HG02870 (cell line): ENCODE measurements around the gene SIRT2.

ENCODE experiments used
- ATAC-seq: cut with Tn5 transposase; IDR thresholded peaks from one replicate; pipeline ENCODE4 v1.9.1; 2021; ENCODE audit warnings: mild to moderate bottlenecking, moderate library complexity; ENCODE audit not compliant: unreplicated experiment

Gene SIRT2

GRCh38 chr19:38920602-38921419, 21.4 kb upstream of the SIRT2 start:
- ATAC-seq: no peak

- no peak for ATAC-seq
Observed at GRCh38 chr19:38919837-38920601, 20.6 kb upstream of the SIRT2 start.

- no peak for ATAC-seq
Observed at GRCh38 chr19:38918526-38918925, 19.1 kb upstream of the SIRT2 start.

GRCh38 chr19:38917921-38918491, 18.6 kb upstream of the SIRT2 start:
- ATAC-seq: no peak

GRCh38 chr19:38917516-38917915, 18.1 kb upstream of the SIRT2 start:
- no peak for ATAC-seq

GRCh38 chr19:38915329-38916321, 16.2 kb upstream of the SIRT2 start:
- no peak for ATAC-seq

GRCh38 chr19:38913958-38914357, 14.5 kb upstream of the SIRT2 start:
- no peak for ATAC-seq

GRCh38 chr19:38912600-38913514, 13.4 kb upstream of the SIRT2 start:
- ATAC-seq: no peak

GRCh38 chr19:38911388-38912001, 12.1 kb upstream of the SIRT2 start:
- no peak for ATAC-seq

- no peak for ATAC-seq
Observed at GRCh38 chr19:38910488-38910887, 11.1 kb upstream of the SIRT2 start.

GRCh38 chr19:38908911-38909310, 9.5 kb upstream of the SIRT2 start:
- ATAC-seq: no peak

GRCh38 chr19:38907670-38908069, 8.3 kb upstream of the SIRT2 start:
- no peak for ATAC-seq

- ATAC-seq: no peak
Observed at GRCh38 chr19:38907227-38907626, 7.8 kb upstream of the SIRT2 start.

GRCh38 chr19:38905620-38906019, 6.2 kb upstream of the SIRT2 start:
- no peak for ATAC-seq

- ATAC-seq: no peak
Observed at GRCh38 chr19:38904581-38905539, 5.4 kb upstream of the SIRT2 start.

- no peak for ATAC-seq
Observed at GRCh38 chr19:38901683-38902082, 2.3 kb upstream of the SIRT2 start.

GRCh38 chr19:38900743-38901190, 1.3 kb upstream of the SIRT2 start:
- no peak for ATAC-seq

- no peak for ATAC-seq
Observed at GRCh38 chr19:38900202-38900629, 798 bp upstream of the SIRT2 start.
